Type B pancreatic cell (in vitro differentiated cells): ENCODE data around the gene KANSL1L. TPM values are rescaled to one million over a fixed set of nuclear protein-coding genes. Genes with fewer than 3 reads are reported as not detected.

Experiments used
- DNase-seq: peaks from one replicate; pipeline ENCODE4 v3.0.0; 2021; ENCODE audit warnings: mixed read lengths; ENCODE audit not compliant: unreplicated experiment; ENCODE audit errors: extremely low spot score
- H3K27ac Mint-ChIP-seq: 2 replicates; pipeline ENCODE4 v1.8.0; 2021; ENCODE audit warnings: mild to moderate bottlenecking, mixed read lengths
- H3K27me3 Mint-ChIP-seq: 2 replicates; pipeline ENCODE4 v1.8.0; 2021; ENCODE audit warnings: mixed read lengths
- H3K36me3 Mint-ChIP-seq: 2 replicates; pipeline ENCODE4 v1.8.0; 2021; ENCODE audit warnings: mixed read lengths
- H3K4me1 Mint-ChIP-seq: one replicate; pipeline ENCODE4 v1.8.0; 2021; ENCODE audit warnings: mixed read lengths; ENCODE audit not compliant: unreplicated experiment
- H3K4me3 Mint-ChIP-seq: 2 replicates; pipeline ENCODE4 v1.8.0; 2021; ENCODE audit warnings: mild to moderate bottlenecking, mixed read lengths
- H3K9me3 Mint-ChIP-seq: 2 replicates; pipeline ENCODE4 v1.8.0; 2021; ENCODE audit warnings: mixed read lengths
- total RNA-seq: library from RNA; stranded (reverse); gene quantifications from 2 replicates; pipeline ENCODE4 v1.2.1, GENCODE V29; 2021; ENCODE audit warnings: low replicate concordance
- TF ChIP-seq, protein P1 (sequence below): fragments of 200-600 bp; sonication (generic); conservative IDR thresholded peaks from 2 replicates; pipeline ENCODE4 v1.5.0; 2021; ENCODE audit warnings: antibody characterized with exemption, mild to moderate bottlenecking

The KANSL1L gene
- total RNA-seq, 1 donor from 2014 or later: 17.2 TPM

DNA sequence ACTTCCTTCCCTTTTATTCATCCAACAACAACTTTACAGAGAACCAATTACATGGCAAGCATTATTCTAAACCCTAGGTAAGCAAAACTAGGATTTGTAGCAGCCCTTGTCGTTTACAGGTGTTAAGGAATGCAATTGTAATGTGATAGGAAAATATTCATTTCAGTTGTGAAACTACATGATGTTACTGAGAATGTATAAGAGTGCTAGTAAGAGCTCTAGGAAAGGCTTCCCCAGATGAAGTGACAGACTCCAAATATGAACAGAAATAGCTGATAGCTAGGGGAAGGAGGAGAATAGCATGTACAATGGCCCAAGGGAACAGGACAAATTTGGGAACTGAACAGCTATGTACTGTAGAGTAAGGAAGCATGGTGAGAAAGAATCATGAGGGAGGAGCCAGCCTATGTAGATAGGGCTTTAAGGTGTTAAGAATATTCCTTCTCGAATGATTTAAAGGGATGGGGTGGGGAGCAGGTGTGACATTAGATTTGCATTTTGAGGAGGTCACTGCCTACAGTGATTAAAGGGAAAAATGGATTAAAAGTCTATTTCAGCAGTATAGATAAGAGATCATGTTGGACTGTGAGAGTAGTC lies 137.0 kb downstream of the KANSL1L start:
- no peak overlapping the region for H3K4me3 Mint-ChIP-seq
- TF ChIP-seq, protein P1, sequence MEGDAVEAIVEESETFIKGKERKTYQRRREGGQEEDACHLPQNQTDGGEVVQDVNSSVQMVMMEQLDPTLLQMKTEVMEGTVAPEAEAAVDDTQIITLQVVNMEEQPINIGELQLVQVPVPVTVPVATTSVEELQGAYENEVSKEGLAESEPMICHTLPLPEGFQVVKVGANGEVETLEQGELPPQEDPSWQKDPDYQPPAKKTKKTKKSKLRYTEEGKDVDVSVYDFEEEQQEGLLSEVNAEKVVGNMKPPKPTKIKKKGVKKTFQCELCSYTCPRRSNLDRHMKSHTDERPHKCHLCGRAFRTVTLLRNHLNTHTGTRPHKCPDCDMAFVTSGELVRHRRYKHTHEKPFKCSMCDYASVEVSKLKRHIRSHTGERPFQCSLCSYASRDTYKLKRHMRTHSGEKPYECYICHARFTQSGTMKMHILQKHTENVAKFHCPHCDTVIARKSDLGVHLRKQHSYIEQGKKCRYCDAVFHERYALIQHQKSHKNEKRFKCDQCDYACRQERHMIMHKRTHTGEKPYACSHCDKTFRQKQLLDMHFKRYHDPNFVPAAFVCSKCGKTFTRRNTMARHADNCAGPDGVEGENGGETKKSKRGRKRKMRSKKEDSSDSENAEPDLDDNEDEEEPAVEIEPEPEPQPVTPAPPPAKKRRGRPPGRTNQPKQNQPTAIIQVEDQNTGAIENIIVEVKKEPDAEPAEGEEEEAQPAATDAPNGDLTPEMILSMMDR: no peak
- DNase-seq: no peak
- no peaks in the 10 kb centered on the region for H3K4me1 Mint-ChIP-seq
- H3K27me3 Mint-ChIP-seq: no peaks in the 10 kb centered on the region
- peaks cover 4% of the 10 kb centered on the region for H3K9me3 Mint-ChIP-seq
- no peak overlapping the region for H3K27ac Mint-ChIP-seq
- H3K36me3 Mint-ChIP-seq: peaks cover 10% of the 10 kb centered on the region

DNA sequence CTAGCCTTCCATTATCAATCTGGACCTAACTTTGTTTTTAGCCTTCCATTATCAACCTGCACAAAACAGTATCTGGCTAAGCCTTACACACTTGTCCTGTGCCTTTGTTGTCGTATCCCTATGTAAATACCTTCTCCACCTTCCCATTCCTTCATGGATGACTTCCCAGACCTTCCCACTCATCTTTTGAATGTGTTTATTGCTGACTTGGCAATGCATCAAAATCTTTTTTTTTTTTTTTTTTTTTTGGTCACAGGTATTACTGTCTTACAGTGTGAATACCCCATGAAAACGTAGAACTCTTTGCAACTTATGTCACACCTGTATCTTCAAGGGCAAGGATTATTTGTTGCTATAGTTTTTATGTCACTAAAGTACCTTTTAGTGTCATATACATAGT lies 143.0 kb downstream of the KANSL1L start:
- Mint-ChIP-seq H3K4me3 (no peak overlapping the region), H3K9me3 (no peaks in the 10 kb centered on the region)
- TF ChIP-seq, protein P1: no peak

GRCh38 chr2:210027608-210028007 lies 143.6 kb downstream of the KANSL1L start:
- no peaks in the 10 kb centered on the region for H3K27me3 Mint-ChIP-seq
- no peak overlapping the region for H3K27ac Mint-ChIP-seq
- TF ChIP-seq, protein P1: no peak
- no peak for DNase-seq
- H3K9me3 Mint-ChIP-seq: no peaks in the 10 kb centered on the region
- no peaks in the 10 kb centered on the region for H3K4me1 Mint-ChIP-seq
- no peak overlapping the region for H3K4me3 Mint-ChIP-seq
- H3K36me3 Mint-ChIP-seq: peaks cover 17% of the 10 kb centered on the region

More for the DNA sequence above, 143.0 kb downstream of the KANSL1L start:
- H3K27me3 Mint-ChIP-seq: no peaks in the 10 kb centered on the region
- H3K36me3 Mint-ChIP-seq: peaks cover 12% of the 10 kb centered on the region
- no peak for DNase-seq
- H3K4me1 Mint-ChIP-seq: no peaks in the 10 kb centered on the region
- no peak overlapping the region for H3K27ac Mint-ChIP-seq

GRCh38 chr2:210022824-210023223 lies 148.4 kb downstream of the KANSL1L start:
- H3K27me3 Mint-ChIP-seq: no peaks in the 10 kb centered on the region
- no peaks in the 10 kb centered on the region for H3K9me3 Mint-ChIP-seq
- DNase-seq: no peak
- no peak overlapping the region for H3K27ac Mint-ChIP-seq
- no peaks in the 10 kb centered on the region for H3K4me1 Mint-ChIP-seq
- peaks cover 21% of the 10 kb centered on the region for H3K36me3 Mint-ChIP-seq
- H3K4me3 Mint-ChIP-seq: no peak overlapping the region
- TF ChIP-seq, protein P1: no peak

GRCh38 chr2:210020138-210020537 lies 151.1 kb downstream of the KANSL1L start:
- Mint-ChIP-seq H3K4me1 (no peaks in the 10 kb centered on the region), H3K27me3 (no peaks in the 10 kb centered on the region), H3K36me3 (peaks cover 17% of the 10 kb centered on the region), H3K9me3 (no peaks in the 10 kb centered on the region), H3K27ac (no peak overlapping the region), H3K4me3 (no peak overlapping the region)
- no peak for DNase-seq
- TF ChIP-seq, protein P1: no peak
